ENCODE data around the gene TAF1B.

The TAF1B gene

GRCh38 chr2:9971105-9971818, 128.0 kb downstream of the TAF1B start:
- TF ChIP-seq, protein P1, sequence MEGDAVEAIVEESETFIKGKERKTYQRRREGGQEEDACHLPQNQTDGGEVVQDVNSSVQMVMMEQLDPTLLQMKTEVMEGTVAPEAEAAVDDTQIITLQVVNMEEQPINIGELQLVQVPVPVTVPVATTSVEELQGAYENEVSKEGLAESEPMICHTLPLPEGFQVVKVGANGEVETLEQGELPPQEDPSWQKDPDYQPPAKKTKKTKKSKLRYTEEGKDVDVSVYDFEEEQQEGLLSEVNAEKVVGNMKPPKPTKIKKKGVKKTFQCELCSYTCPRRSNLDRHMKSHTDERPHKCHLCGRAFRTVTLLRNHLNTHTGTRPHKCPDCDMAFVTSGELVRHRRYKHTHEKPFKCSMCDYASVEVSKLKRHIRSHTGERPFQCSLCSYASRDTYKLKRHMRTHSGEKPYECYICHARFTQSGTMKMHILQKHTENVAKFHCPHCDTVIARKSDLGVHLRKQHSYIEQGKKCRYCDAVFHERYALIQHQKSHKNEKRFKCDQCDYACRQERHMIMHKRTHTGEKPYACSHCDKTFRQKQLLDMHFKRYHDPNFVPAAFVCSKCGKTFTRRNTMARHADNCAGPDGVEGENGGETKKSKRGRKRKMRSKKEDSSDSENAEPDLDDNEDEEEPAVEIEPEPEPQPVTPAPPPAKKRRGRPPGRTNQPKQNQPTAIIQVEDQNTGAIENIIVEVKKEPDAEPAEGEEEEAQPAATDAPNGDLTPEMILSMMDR (IDR thresholded peaks at IDR 0.05; ENCODE audit: low read depth, low read length) = no peak
- H3K4me3 ChIP-seq (ENCODE audit: low read depth, low read length) = no peak overlapping the region

- TF ChIP-seq, protein P1 (IDR thresholded peaks at IDR 0.05; ENCODE audit: low read depth, low read length) = no peak
- H3K4me3 ChIP-seq (ENCODE audit: low read depth, low read length) = no peak overlapping the region
Observed at GRCh38 chr2:9971890-9972289, 128.6 kb downstream of the TAF1B start.

DNA sequence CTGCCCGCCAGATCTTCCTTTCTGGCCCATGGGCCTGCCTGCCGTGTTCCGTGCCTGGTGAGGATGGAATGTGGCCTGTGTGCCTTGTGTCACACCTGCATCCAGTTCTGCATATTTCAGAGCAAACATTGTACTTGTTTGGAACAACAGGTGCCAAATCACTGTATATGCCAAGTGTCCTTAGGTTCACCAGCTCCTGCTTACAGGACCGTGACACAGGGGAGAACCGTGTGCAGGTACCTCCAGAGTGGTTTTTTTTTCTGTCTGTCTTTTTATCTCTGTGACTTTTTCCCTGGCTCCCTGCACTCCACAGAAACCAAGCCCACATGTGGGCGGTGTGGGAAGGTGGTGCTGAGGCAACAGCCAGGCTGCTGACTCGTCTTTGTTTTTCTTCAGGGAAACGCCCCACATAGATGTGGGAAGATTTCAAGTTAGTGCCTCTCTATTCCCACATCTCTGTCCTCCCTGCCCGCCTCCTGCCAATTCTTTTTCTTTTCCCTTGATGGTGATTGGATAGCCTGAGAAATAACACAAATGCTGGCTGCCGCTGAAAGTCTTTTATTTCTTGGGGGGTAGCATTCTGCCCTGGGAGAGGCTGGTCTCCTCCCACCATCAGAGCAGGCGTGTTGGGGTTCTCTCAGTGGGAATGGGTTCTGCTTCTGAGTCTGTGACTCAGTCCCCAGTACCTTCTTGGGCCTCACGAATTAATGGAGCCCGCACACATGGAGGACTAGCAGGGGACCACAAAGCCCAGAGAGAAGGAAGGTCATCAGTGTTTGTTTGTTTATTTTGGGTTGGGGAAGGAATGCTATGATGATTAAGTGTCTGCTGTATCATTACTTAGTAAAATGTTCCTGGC, 129.6 kb downstream of the TAF1B start:
- no peak overlapping the region for H3K4me3 ChIP-seq (ENCODE audit: low read depth, low read length)
- TF ChIP-seq, protein P1 (IDR thresholded peaks at IDR 0.05; ENCODE audit: low read depth, low read length) = no peak

- TF ChIP-seq, protein P1 (IDR thresholded peaks at IDR 0.05; ENCODE audit: low read depth, low read length) = no peak
- H3K4me3 ChIP-seq (ENCODE audit: low read depth, low read length) = no peak overlapping the region
Observed at GRCh38 chr2:9973690-9974089, 130.4 kb downstream of the TAF1B start.

GRCh38 chr2:9974343-9974742, 131.1 kb downstream of the TAF1B start:
- H3K4me3 ChIP-seq (ENCODE audit: low read depth, low read length) = no peak overlapping the region
- TF ChIP-seq, protein P1 (IDR thresholded peaks at IDR 0.05; ENCODE audit: low read depth, low read length) = no peak

- no peak overlapping the region for H3K4me3 ChIP-seq (ENCODE audit: low read depth, low read length)
- TF ChIP-seq, protein P1 (IDR thresholded peaks at IDR 0.05; ENCODE audit: low read depth, low read length) = no peak
Observed at GRCh38 chr2:9975328-9975727, 132.1 kb downstream of the TAF1B start.
